ENCODE measurements around the gene FAM167B.
A peak's percentile ranks its signal among the peaks of the same experiment; 100 is the strongest.
"Not testable (repeated sequence)": the region's sequence is repeated elsewhere in the genome, so short reads cannot be mapped to it uniquely, and the experiment has no call there.

The FAM167B gene

DNA sequence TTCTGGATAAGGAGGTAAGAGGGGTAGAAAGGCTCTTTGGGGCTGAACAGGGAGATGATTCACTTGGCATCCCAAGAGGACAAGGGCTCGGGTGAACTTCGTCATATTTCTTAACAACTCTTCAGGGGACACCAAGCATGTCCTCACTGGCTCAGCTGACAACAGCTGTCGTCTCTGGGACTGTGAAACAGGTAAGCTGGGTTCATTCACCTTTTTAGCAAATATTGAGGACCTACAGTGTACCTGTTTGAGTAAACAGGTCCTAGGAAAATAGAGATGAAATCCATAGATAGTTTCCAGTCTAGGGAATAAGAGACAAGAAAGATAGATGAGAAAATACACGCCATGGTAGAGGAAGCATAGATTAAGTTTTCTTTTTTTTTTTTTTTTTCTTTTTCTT is 22.7 kb upstream of the FAM167B start:
- no peak for DNase-seq

DNA sequence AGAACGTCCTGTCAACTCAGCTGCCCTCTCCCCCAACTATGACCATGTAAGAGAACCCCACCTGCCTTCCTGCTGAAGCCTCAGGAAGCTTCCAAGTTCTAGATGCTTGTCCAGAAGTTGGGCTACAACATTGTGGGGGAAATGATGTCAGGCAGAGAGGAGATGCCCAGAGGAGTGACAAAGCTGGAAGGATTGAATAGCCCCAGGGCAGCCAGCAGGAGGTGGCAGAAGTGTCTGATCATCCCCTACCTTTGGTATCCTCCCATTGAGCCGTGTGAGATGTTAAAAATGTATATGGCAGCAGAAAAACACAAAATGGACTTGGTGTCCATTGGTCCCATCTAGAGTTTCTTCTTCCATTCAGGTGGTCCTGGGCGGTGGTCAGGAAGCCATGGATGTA is 18.3 kb upstream of the FAM167B start:
- no peak for DNase-seq

DNA sequence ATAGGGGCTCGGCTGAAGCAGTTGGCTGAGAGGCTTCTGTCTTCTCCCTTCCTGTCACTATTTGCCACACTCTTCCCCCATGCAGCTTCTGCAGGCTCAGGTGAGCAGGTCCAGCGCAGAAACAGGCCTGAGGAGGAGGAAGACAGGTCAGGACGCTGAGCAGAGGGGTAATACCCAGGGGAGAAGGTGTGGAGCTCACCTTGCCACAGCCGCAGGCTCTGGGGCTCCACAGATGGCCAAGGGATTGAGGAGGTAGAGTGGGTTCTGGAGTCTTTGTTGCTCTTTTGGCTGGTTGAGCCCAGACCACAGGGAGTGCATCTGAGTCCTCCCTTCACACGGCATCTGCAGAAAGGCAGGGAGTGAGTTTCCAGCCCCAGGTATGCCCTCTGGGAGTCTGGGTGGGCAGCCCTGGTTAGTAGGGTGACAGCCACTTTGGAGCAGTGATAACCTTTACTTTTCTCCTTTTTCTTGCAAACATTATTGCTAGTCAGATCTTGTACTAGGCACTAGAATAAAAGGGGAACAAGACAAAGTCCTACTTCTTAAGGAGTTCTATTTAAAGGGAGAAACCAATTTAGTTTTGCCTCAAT is 15.1 kb upstream of the FAM167B start:
- DNase-seq: no peak

DNA sequence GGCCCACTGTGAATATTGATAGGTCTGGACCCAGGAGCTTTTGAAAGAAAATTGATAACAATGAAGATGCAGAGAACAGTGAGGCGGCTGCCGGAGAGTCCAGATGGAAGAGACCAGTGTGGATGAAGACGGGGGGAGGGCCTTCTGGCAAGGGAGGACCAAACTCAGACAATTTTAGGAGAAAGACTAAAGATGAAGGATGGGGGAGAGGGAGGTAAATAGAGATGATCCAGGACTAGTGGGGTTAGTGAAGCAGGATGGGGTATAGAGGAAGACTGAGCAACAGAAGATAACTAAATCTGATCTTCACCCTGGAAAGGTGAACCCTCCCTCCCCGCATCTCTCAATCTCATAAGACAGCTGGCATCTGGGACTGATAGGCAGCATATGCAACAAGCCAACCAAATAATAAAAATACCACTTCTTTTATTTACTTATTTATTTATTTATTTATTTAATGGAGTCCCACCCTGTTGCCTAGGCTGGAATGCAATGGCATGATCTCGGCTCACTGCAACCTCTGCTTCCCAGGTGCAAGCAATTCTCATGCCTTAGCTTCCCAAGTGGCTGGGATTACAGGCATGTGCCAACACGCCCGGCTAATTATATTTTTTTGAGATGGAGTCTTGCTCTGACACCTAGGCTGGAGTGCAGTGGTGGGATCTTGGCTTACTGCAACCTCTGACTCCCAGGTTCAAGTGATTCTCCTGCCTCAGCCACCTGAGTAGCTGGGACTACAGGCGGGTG is 14.3 kb upstream of the FAM167B start:
- no peak for DNase-seq

DNA sequence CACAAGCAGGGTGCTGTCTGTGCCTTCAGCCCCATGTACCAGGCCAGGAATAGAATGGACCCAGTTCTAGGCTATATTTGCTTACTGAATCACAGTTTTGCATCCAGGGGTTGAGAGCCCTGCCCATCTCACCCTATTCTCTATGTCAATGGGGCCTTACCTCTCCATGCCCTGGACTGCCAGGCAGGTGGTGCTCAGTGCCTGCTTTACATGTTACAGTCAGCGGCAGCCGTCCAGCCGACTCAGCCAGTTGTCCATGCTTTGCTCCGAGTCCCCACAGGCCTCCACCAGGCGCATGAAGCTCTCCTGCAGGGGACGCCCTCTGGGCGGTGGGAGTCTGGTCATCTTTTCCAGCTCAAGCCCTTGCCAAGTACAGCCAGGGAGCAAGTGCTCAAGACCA is 12.2 kb upstream of the FAM167B start:
- DNase-seq: no peak

DNA sequence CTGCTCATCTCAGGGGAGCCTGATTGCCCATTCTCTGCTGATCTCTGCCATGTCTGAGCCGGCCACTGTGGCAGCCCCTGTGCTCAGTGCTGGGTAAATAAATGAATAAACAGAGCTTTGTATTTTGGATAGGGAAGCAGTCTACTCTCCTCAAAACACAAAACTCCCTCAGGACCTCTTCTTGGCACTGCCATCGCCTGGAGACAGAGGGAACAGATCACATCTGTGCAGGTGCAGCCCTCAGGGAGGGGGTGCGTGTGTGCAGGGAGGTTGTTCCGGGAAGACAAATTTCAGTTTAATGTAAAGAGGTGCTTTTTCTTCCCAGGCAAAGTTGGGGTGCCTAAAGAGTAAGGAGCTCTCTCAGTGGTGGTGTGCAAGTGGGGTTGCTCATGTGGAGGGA is 7.7 kb upstream of the FAM167B start:
- no peak for DNase-seq

DNA sequence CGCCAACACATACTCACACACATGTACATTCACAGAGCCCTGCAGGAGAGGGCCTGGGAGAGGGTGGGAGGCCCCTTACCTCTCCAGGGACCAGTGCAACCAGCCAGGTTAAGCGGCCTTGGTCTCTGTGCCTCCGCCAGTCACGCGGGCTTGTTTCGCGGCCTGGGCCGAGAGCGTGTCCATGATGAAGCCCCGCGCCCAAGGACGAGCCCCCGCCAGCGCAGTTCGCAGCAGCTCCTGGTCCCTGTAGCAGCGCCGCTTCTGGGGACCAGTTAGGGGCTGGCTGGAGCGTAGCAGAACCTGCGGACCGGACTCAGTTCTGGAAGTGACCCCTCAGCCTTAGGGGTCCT is 7.3 kb upstream of the FAM167B start:
- no peak for DNase-seq

DNA sequence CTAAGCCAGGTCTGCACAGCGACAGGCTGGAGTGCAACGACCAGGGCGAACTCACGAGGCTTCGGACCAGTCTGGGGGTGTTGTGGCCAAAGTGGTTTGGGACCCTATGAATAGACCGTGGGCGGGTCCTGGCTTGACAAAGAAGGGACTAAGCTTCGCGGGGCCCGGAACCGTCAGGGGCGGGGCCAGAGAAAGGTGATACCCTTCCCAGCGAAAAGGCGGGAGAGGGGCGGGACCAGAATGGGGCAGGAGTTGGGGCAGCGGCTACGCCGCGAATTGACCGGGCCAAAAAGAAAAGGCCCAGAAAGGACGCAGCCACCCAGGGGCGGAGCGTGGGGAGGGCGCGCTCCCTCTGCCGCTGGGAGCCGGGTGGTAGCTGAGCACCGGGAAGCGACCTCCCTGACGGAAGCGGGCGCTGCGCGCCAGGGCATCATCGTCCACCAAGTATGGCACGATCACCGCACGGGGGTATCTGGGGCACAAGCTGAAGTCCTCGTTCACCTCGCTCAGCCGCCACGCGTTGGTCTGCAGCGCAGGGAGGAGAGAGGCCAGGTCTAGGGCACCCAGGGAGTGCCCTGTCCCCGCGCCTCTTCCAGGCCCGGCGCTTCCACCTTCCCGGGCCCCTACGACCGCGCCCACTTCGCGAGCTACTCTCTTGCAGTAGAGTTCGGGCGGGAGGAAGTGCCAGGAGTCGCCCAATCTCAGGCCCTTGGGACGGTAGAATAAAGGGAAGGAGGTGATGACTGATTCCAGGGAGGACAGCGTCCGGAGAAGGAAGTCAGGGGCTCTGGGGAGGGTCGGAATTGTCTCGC is 6.7 kb upstream of the FAM167B start:
- no peak for DNase-seq

DNA sequence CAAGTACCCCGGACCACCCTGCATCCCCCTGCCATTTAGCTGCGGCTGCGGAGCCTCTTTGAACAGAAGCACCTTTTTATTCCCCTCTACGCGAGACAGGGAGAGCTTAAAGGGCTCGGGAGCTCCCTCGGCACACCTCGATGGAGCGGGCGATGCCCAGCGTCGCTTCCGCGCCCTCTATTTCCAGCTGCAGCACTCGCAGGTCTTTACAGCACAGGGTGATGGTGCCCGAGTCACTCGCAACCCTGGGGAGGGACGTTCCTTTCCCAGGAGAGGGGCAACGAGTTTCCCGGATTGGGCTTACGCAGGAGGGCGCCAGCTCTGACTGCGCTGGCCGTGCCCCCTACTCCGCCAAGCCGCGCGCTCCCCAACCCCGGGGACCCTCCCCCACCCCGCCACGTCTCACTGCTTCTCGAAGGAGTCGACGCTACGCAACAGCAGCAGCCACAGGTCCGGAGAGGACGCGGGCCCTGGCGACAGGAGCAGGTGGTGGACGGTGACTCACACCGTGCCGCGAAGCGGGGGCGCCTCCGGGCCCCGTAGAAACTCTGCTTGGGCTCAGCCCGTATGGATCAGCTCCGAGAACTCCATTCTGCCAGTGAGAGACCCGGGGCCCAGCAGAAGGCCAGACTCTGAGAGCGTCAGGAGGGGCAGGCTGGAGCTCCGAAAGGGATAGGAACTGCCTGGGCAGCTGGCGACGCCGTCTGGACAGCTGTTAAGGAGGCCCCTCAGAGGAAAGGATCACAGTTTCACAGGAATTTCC is 5.8 kb upstream of the FAM167B start:
- DNase-seq: no peak

DNA sequence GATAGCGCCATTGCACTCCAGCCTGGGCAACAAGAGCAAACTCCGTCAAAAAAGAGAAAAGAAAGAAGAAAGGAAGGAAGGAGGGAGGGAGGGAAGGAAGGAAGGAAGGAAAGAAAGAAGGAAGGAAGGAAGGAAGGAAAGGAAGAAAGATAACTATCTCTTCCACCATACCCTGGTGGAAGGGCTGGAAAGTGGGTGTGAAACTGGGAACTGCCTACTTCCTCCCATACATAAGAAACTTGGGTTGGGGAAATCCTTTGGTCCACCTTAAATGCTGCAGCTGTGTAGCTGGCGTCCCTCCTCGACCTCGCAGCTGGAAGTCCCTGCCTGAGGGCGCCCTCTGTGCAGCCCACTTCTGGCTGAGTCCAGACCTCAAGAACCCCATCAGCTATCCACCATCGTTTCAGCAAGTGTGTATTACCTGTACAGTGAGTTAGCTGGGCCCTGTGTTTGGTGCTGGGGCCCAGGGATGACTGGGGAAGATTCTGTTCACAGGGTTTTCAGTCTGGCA is 4.6 kb upstream of the FAM167B start:
- no peak for DNase-seq

DNA sequence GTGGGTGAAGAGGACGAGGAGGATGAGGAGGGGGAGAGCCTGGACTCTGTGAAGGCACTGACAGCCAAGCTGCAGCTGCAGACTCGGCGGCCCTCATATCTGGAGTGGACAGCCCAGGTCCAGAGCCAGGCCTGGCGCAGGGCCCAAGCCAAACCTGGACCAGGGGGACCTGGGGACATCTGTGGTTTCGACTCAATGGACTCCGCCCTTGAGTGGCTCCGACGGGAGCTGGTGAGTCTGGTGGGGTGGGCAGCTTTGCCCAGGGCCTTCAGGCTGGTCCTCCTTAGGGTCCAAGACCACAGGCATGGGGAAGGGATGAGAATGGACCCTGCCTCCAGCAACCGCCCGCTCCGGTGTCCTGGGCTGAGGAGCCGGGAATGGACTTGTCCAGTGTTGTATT is 430 bp downstream of the FAM167B start:
- DNase-seq: no peak

DNA sequence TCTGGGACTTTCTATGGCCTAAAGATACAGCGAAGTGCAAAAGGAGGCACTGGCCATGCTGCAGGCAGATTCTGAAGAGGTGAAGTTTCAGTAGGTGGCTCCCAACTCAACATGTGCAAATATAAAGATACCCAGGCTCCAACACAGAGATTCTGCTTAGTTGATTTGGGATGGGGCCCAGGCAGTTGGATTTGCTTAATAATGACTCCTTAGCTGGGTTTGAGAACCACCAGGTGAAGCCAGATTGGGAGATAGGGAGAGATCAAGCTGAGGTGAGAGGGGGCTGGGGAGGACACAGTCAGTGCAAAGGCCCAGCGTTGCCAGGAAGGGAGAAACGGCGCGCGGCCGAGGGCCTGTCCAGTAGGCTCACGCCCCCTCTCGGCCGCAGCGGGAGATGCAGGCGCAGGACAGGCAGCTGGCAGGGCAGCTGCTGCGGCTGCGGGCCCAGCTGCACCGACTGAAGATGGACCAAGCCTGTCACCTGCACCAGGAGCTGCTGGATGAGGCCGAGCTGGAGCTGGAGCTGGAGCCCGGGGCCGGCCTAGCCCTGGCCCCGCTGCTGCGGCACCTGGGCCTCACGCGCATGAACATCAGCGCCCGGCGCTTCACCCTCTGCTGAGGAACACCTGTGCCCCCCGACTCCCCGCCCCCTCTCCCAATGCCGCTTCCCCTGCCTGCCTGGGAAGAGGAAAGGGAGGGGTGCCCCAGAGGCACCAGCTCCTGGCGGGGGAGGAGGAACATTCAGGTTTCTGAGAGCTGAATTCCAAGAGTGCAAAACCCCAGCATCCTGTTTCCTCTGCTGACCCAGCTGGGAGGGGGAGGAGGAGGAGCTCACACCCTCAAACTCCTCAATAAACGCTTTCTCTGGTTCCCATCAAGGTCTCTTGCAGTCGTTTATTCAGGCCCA is 1.2 kb downstream of the FAM167B start:
- DNase-seq: peak; percentile 91

DNA sequence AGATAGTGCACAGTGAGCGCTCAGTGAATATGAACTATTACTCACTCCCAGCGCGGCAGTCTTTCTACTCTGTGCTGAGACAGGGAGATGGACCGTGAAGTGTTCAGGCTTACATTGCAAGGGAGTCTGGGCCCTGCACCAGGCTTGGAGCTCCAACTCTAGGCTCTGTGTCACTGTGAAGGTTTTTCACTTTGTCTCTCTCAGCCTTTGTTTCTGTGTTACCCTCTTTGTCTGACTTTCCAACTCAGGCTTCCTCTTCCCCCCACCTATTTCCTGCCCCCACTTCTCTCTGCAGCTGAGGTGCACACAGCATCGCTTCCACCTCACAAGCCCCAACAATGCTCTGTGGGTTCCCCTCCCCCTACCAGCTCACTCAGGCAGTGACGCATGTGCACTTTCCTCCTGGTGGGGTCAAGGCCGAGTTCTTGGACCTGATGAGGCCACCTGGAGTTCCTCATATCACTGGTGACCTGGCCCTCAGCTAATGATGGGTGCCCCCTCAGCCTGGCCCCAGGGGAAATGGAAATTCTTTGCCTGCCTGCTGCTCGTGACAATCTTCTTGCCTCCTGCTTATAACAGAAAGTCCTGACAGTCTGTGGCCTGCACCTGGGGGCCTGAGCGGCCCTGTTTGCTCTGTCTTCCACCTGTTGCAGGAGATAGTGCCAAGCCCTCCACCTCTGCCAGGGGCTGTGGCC is 3.0 kb downstream of the FAM167B start:
- peak; percentile 67 for DNase-seq

DNA sequence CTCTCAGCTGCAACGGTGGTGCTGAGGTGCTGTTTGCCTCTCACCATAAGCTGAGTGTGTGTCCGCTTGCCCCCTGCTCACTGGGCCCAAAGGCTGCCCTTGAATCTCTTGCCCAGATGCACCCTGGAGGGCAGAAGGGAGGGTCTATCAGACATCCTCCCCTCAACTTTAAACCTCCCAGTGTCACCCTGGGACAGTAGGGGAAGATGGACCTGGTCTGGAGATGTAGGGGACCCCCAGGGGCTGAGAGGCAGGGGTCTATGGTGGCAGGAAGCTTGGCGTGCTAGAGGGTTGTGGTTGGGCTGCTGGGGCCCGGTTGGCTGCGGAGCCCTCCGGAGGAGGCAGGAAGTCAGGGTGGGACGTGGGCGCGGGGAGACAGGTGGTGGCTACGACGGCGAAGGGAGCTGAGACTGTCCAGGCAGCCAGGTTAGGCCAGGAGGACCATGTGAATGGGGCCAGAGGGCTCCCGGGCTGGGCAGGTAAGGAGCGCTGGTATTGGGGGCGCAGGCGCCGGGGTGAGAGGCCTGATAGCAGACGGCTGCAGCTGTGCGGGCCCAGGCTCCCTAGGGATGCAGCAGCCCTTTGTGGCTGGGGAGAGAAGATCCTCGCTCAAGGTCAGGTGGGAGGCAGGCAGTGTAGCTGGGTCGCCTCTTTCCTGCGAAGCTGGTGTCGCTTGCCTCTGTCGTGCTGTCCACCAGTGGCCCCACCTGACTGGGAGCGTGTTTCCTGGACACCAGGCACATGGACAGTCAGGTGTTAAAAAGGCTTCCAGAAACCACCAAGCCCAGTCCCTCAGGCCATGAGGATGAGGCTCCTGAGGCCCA is 4.1 kb downstream of the FAM167B start, which contains the start of gene LCK:
LCK (plus strand) TSS at position 373 of the 824 bp plus-strand sequence. CDS start 23,065 bp downstream, outside the sequence.
- peak; percentile 66 for DNase-seq

DNA sequence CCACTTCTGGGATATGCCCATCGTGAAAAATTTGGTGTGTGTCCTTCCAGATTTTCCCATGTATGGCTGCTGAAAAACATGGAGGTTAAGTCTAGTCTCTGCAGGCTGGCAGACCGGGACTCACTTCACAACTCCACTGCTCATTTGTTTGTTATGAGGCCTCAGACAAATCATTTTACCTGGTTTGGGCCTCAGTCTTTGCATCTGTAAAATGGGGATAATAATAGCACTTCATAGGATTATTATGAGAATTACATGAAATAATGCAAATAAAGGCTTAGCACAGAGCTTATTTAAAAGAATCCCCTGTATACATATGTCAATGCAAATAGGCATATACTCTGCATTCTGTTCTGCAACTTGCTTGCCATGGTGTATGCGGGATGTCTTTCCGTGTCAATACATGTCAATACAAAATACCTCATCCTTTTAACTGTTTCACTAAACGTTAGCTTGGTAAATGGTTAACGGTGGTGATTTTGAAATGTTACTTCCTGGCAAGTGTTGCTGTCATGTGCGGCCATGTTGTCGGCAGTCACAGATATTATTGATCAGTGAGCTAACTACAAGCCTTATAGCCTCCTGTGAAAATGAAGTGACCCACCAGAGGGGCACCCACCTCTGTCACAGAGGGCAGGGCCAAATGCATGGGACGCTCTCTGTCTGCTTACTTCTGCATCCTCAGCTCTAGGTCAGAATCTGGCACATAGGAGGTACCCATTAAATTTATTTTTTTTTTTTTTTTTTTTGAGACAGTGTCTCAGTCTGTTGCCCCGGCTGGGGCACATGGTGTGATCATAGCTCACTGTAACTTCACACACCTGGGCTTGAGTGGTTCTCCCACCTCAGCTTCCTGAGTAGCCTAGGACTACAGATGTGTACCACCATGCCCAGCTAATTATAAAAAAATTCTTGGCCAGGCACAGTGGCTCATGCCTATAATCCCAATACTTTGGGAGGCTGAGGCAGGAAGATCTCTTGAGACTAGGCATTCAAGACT is 8.3 kb downstream of the FAM167B start:
- no peak for DNase-seq

DNA sequence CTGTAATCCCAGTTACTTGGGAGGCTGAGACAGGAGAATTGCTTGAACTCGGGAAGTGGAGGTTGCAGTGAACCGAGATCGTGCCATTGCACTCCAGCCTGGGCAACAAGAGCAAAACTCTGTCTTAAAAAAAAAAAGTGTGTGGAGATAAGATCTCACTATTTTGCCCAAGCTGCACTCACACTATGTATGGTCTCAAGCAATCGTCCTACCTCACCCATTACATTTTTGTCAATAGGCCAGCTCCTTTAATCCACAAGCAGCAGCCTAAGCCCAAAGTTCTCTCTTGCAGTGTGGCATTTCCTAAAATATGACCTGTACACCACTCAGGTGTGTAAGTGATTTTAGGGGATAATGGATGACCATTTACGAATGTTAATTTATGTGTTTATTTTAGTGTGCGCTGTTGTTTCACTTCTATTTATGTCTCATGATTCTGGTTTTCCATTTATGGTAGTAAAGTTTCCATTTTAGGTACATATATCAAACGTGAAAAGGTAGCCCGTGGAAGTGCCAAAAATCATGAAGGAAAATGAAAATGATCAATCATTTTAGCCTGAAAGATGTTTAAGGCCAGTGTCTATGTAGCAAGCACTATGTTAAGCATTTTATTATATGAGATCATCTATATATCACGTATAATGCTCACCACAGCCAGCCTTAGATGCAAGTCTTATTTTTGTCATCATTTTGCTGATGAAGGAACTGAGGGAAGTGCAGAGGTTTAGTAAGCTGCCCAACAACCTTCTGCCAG is 9.6 kb downstream of the FAM167B start:
- no peak for DNase-seq

DNA sequence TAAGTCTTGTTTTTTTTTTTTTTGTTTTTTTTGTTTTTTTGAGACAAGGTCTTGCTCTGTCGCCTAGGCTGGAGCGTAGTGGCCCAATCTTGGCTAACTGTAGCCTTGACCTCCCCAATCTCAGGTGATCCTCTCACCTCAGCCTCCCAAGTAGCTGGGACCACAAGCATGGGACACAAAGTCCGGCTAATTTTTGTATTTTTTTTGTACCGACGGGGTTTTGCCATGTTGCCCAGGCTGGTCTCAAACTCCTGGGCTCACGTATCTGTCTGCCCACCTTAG is 10.1 kb downstream of the FAM167B start:
- no peak for DNase-seq

DNA sequence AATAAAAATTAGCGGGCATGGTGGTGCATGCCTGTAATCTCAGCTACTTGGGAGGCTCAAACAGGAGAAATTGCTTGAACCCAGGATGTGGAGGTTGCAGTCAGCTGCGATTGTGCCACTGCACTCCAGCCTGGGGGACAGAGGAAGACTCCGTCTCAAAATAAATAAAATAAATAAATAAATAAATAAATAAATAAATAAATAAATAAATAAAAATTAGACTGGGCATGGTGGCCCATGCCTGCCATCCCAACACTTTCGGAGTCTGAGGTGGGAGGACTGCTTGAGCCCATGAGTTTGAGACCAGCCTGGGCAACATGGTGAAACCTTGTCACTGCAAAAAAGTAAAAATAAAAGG is 16.2 kb downstream of the FAM167B start:
- not testable (repeated sequence) for DNase-seq

DNA sequence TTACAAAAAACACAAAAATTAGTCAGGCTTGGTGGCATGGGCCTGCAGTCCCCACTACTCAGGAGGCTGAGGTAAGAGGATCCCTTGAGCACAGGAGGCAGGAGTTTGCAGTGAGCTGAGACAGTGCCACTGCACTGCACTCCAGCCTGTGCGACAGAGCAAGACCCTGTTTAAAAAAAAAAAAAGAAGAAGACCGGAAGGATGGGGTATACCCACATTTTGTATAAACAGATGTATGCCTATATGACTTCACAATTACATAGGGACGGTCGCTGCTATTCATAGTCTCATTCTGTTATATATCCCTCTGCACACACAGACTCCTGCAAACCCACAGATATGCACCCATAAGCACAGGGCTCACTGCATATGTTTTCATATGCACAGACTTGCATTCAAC is 16.7 kb downstream of the FAM167B start:
- DNase-seq: no peak
